GM19467 (cell line): ENCODE measurements around the gene GNG10.
A peak's percentile ranks its signal among the peaks of the same experiment; 100 is the strongest.
"Not testable (repeated sequence)": the region's sequence is repeated elsewhere in the genome, so short reads cannot be mapped to it uniquely, and the experiment has no call there.

Experiments
- ATAC-seq: cut with Tn5 transposase; IDR thresholded peaks from one replicate; pipeline ENCODE4 v1.9.1; 2021; ENCODE audit warnings: mild to moderate bottlenecking, moderate library complexity; ENCODE audit not compliant: unreplicated experiment

The GNG10 gene

DNA sequence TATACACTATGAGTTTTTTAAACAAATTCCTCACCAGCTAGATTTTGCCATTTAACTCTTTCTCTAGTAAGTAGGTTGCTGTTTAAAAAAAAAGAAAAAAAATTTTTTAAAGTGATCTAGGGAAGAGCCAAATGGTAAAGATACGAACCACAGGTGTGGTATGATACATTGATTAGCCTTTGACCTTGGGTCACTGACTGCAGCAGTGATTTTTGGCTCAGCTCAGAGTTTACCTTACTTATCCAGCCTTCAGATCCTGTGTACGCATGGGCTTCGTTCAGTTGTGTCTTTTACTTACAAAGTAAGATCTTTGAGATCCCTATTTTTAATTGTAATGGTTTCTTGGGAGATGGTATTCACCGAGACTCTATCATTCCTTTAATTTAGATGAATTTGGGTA, 12.4 kb upstream of the GNG10 start:
- no peak for ATAC-seq

- ATAC-seq: no peak
Measured at GRCh38 chr9:111657051-111657450, 4.4 kb upstream of the GNG10 start.

GRCh38 chr9:111658943-111659342, 2.5 kb upstream of the GNG10 start:
- ATAC-seq: no peak

- ATAC-seq: no peak
Measured at GRCh38 chr9:111659691-111660090, 1.7 kb upstream of the GNG10 start.

DNA sequence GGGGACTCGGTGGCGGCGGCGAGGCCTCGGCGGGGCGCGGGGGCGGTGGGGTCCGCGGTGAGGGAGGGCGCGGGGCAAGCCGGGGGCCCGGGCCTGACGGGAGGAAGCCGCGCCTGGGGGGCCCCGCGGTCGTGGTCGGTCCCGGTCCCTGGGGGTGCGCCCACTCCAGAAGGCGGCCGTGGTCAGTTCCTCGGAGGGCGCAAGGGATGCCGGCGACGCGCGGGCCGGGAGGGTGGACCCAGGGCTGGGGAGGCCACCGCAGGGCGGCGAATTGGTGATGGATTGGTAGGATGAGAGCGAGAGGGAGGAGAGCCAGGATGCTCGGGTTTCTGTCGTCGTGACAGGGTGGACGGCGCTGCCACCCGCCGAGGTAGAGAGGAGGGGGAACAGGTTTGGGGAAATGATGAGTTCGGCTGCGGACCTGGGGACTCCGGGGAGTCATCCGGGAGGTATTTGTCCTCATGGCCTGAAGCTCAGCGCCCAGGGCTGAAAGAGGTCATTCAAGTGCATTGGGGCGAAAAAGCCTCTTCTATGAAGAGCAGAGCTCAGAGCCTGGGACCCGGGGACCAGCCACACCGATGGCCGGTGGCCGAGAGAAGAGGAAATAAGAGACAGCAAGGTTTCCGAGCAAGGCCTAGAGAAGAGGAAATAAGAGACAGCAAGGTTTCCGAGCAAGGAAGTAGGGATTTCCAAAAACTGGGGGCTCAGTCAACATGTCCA, 557 bp downstream of the GNG10 start:
- ATAC-seq: peak; percentile 36

- no peak for ATAC-seq
Measured at GRCh38 chr9:111662576-111663300, 1.3 kb downstream of the GNG10 start.

- no peak for ATAC-seq
Measured at GRCh38 chr9:111663301-111663823, 2.0 kb downstream of the GNG10 start.

DNA sequence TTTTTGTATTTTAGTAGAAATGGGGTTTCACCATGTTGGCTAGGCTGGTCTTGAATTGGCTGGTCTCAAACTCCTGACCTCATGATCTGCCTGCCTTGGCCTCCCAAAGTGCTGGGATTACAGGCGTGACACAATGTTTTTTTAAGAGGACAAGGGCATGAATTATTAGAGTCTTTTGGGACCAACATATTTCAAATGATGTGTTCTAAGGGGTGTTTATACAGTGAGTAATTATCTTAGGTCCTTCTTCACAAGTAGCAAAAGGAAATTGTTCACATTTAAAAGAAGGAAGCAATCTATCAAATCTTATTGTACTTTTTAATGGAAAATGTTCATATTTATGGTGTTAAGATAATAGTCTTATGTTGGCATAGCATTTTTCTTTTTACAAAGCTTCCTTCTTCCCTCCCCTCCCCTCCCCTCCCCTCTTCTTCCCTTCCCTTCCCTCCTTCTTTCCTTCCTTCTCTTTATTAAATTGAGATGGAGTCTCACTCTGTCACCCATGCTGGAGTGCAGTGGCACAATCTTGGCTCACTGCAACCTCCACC, 6.7 kb downstream of the GNG10 start:
- ATAC-seq: no peak

DNA sequence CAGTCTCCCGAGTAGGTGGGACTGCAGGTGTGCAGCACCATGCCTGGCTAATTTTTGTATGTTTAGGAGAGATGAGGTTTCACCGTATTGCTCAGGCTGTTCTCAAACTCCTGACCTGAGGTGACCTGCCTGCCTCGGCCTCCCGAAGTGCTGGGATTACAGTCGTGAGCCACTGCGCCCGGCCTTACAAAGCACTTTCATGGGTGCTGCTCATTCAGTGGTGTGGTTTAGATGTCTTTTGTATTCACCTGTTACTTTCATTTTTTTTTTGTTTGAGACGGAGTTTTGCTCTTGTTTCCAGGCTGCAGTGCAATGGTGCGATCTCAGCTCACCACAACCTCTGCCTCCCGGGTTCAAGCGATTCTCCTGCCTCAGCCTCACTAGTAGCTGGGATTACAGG, 7.2 kb downstream of the GNG10 start:
- not testable (repeated sequence) for ATAC-seq

DNA sequence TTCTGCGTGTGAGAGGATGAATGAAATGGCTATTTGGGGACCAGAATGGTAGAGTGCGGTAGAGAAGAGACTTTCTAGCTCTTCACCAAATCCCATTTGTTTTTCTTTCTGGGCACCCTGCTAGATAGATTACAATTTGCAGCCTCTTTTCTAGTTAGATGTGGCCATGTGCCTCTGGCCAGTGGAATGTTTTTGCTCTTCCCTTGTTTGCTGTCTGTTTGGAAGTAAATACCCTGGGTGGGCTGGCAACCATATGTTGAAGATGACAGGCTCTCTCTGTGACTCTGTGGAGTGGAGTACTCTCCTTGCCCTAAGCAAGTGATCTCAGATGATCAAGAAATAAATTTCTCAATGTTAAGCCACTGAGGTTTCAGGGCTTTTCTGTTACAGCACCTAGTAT, 12.9 kb downstream of the GNG10 start:
- no peak for ATAC-seq

- ATAC-seq: no peak
Measured at GRCh38 chr9:111676116-111676515, 14.7 kb downstream of the GNG10 start.

- ATAC-seq: no peak
Measured at GRCh38 chr9:111678293-111678692, 16.9 kb downstream of the GNG10 start.

DNA sequence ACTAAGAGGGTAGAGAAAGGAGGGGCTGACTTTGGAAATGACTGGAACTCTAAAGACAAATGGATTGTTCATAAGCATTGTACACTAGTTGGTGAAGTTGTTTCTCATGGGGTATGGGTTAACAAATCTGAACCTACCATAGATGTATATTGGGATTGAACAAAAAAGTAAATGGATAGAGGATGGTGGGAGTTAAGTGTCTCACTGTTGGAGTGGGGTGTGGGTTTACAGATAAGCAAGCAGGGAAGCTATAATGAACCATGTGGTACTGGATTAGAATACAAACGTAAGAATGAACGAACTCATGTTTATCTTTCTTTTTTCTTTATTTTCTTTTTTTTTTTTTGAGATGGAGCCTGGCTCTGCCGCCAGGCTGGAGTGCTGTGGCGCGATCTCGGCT, 17.8 kb downstream of the GNG10 start:
- no peak for ATAC-seq

GRCh38 chr9:111683392-111683791, 22.0 kb downstream of the GNG10 start:
- ATAC-seq: no peak

DNA sequence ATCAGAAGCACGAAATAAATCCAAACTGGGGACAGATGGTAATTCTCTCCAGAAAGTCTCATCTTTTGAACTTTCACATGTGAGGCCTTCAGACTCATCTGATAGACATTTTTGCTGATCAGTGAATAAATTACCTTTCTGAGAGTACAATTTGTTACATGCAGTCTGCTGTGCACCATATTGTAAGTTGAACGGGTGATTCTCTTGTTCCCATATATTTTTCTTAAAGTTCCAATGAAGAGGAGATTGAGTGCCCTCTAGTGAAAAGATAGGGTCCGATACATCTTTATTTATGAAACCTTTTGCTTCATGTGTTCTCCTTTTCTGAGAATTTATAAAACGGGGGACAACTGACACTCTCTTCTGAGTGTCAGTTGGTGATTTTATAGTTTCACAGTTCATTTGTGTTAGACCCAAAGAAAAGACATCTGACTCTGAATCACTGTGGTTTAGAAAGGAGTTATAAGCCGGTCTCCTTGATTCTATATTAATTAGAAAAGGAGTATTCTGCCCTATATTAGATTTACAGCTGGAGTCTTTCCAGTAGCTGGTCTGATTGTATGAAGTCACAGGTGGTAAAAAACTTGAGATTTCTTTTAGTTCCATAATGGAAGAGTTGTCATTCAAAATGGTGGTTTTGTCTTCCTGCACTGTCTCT, 30.4 kb downstream of the GNG10 start:
- ATAC-seq: no peak

GRCh38 chr9:111696796-111697195, 35.4 kb downstream of the GNG10 start:
- ATAC-seq: no peak

DNA sequence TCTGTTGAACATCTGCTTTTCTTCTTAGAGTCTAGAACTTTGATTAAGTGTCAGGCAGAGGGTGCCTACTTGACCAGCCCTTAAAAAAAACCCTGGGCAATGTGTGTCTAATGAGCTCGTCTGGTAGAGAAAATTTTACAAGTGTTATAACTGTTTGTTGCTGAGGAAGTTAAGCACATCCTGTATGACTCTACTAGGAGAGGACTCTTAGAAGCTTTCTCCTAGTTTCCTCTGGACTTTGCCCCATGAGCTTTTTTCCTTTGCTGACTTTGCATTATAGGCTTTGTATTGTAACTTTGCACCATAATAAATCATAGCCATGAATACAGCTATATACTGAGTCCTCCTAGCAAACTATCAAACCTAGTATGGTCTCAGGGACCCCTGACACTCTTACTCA, 39.4 kb downstream of the GNG10 start:
- ATAC-seq: no peak

GRCh38 chr9:111704503-111704902, 43.1 kb downstream of the GNG10 start:
- ATAC-seq: no peak

- no peak for ATAC-seq
Measured at GRCh38 chr9:111711548-111711947, 50.1 kb downstream of the GNG10 start.

DNA sequence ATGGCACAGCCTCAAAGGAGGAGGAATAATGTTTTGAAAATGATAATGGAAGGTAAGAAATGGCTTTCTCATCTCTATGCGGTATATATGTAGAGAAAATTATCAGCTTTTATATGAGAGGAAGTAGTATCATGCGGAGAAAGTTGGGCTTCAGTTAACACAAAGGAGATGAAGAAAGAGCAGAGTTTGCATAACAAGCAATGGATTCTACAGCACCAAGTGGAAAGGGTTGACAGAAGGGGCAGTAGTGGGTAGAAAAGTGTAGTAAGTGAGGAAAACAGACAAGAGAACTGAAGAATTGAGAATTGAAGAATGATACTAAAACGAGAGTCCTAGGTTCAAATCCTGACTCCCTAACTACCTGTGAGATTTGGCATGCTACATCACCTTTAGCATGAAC, 51.0 kb downstream of the GNG10 start:
- no peak for ATAC-seq

- ATAC-seq: no peak
Measured at GRCh38 chr9:111715471-111715870, 54.1 kb downstream of the GNG10 start.

- ATAC-seq: no peak
Measured at GRCh38 chr9:111719541-111719940, 58.1 kb downstream of the GNG10 start.
